Right lobe of liver (tissue), 6 donors: Measurements from ENCODE around the gene CDH23. TPM values are rescaled to one million over a fixed set of nuclear protein-coding genes. Genes with fewer than 3 reads are reported as not detected.

Experiments used
- ATAC-seq, 4 donors: fragments of 200-7000 bp; cut with Tn5 transposase; one replicate each; pipeline ENCODE4 v1.9.1; 2020; ENCODE audit warnings: mild to moderate bottlenecking in 4 of 4, moderate library complexity in 4 of 4
- DNase-seq, 3 donors: peaks; one replicate each; pipeline ENCODE4 v3.0.0-alpha.2; 2020
- H3K27ac ChIP-seq, 3 donors: fragments of 200-600 bp; one replicate each; pipeline ENCODE4 v1.8.0; 2022
- H3K27me3 ChIP-seq, 2 donors: fragments of 200-600 bp; one replicate each; pipeline ENCODE4 v1.8.0; 2022
- H3K36me3 ChIP-seq, 4 donors: fragments of 200-600 bp; sonication (generic) in 1 of 4; one replicate each; pipeline versions ENCODE4 v1.5.1 to v1.8.0; 2017 to 2022; ENCODE audit warnings: control low read depth in 1 of 4
- H3K4me1 ChIP-seq, 4 donors: fragments of 200-600 bp; sonication (generic) in 1 of 4; one replicate each; pipeline versions ENCODE4 v1.5.1 to v1.8.0; 2017 to 2022; ENCODE audit warnings: control low read depth in 1 of 4
- H3K4me3 ChIP-seq, 3 donors: fragments of 200-600 bp; one replicate each; pipeline ENCODE4 v1.8.0; 2022
- H3K9me3 ChIP-seq, 4 donors: fragments of 200-600 bp; sonication (generic) in 1 of 4; one replicate each; pipeline versions ENCODE4 v1.5.1 to v1.8.0; 2017 to 2022; ENCODE audit warnings: control low read depth in 1 of 4
- POLR2A ChIP-seq: fragments of 450-650 bp; IDR thresholded peaks from one replicate; pipeline ENCODE4 v1.6.1; 2017; ENCODE audit warnings: antibody characterized with exemption, mild to moderate bottlenecking
- WGBS: methylation state at CpG from one replicate; pipeline ENCODE4 v1.1.6; 2018; ENCODE audit warnings: low coverage, low lambda C conversion rate; ENCODE audit not compliant: insufficient coverage; ENCODE audit errors: missing lambda C conversion rate; 5-methylcytosine and 5-hydroxymethylcytosine counted together
- intact Hi-C, 2 donors: fragments of 100-400 bp; cut with DNase I; formaldehyde crosslinking; loops; one replicate each; pipeline versions ENCODE4 v1.11.2 to v1.14.1; 2022
- total RNA-seq, 6 experiments: library from RNA; depleted of rRNA in 2 of 6; stranded (reverse); fragments of >200 nt in 2 of 6; fragmentation: NEBNext Ultra II Directional in 3 of 6; extraction: Animal tissue kit (Norgen Biotek cat#: 25700) in 3 of 6; gene quantifications; one replicate each; pipeline versions ENCODE4 v1.1.0 to v1.2.4, GENCODE V29; 2016 to 2023
- TF ChIP-seq, protein P1 (sequence below), 4 donors: fragments of 200-600 bp in 3 of 4; fragments of 450-650 bp in 1 of 4; IDR thresholded peaks; one replicate each; pipeline versions ENCODE4 v1.5.1 to v1.8.0; 2016 to 2022; ENCODE audit warnings: antibody characterized with exemption in 4 of 4, mild to moderate bottlenecking in 2 of 4
- donor health status: DM: no; HTN: yes; CAD: no.
- donor health status: DM: no; HTN: no; CAD: no.
- donor health status: DM: no; HTN: no; CAD: no.
- donor health status: DM: no; HTN: yes; CAD: no.
- donor health status: DM: no; HTN: yes; CAD: no.

Gene CDH23
- total RNA-seq, 6 experiments from 2014 or later, result 3.3 to 19.7 (median 6.3) TPM

DNA sequence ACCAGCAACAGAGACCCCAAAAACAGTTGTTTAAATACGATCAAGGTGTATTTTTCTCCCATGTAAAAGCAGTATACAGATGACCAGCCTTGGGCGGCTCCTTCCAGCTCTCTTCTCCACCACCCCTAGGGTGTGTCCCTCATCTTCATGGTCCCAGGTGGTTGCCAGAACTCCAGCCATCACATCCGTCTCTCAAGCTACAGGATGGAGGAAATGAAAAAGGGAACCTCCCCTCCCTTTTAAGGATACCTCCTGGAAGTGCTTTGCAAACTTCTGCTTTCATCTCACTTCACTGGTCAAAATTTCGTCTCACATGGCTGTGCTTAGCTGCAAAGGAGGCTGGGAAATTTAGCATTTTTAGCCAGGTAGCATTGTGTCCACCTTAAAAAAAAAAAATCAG is 263.6 kb downstream of the CDH23 start:
- intact Hi-C loops, result no loop called here
- no peaks in the 10 kb centered on the region for H3K36me3 ChIP-seq
- no peaks in the 10 kb centered on the region for H3K4me1 ChIP-seq
- H3K27me3 ChIP-seq, result no peaks in the 10 kb centered on the region
- no peak overlapping the region for H3K4me3 ChIP-seq
- DNase-seq, result no peak
- H3K9me3 ChIP-seq, result no peaks in the 10 kb centered on the region
- WGBS, result 75% methylated on average over 4 of the region's 4 CpGs
- no peak for ATAC-seq
- H3K27ac ChIP-seq, result no peak overlapping the region
- no peak for TF ChIP-seq POLR2A
- TF ChIP-seq, protein P1, sequence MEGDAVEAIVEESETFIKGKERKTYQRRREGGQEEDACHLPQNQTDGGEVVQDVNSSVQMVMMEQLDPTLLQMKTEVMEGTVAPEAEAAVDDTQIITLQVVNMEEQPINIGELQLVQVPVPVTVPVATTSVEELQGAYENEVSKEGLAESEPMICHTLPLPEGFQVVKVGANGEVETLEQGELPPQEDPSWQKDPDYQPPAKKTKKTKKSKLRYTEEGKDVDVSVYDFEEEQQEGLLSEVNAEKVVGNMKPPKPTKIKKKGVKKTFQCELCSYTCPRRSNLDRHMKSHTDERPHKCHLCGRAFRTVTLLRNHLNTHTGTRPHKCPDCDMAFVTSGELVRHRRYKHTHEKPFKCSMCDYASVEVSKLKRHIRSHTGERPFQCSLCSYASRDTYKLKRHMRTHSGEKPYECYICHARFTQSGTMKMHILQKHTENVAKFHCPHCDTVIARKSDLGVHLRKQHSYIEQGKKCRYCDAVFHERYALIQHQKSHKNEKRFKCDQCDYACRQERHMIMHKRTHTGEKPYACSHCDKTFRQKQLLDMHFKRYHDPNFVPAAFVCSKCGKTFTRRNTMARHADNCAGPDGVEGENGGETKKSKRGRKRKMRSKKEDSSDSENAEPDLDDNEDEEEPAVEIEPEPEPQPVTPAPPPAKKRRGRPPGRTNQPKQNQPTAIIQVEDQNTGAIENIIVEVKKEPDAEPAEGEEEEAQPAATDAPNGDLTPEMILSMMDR (IDR thresholded peaks at IDR 0.05), result no peak

DNA sequence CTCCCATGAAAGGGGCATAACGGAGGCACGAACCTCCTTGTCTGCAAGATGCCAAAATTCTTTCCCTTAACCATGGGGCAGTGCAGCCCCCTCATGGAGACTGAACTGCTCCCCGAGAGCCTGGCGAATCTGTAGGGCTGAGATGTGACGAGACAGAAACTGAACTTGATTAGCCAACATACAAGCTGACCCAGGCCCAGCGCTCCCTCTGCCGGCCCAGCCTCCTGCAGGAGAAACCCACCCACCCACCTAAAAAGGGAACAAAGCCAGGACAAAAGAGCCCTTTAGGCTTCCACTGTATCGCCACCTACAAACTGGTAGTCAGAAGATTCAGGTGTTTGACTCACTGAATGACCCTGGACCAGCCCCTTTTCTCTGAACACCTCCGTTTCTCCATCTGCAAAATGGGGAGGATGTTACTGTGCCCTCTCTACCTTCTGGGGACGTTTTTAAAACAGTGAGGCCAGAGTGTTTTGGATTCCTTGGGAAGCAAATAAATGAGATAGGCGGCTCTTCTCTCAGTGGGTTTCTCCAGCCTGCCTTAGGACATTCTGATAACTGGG is 264.4 kb downstream of the CDH23 start:
- intact Hi-C loops, result no loop called here
- Histone ChIP-seq H3K27me3 (no peaks in the 10 kb centered on the region), H3K9me3 (no peaks in the 10 kb centered on the region), H3K4me3 (no peak overlapping the region), H3K27ac (no peak overlapping the region), H3K4me1 (no peaks in the 10 kb centered on the region), H3K36me3 (no peaks in the 10 kb centered on the region)
- TF ChIP-seq POLR2A, result no peak
- TF ChIP-seq, protein P1 (IDR thresholded peaks at IDR 0.05), result no peak
- WGBS, result 78% methylated on average over 10 of the region's 11 CpGs
- DNase-seq (no peak), ATAC-seq (no peak)

DNA sequence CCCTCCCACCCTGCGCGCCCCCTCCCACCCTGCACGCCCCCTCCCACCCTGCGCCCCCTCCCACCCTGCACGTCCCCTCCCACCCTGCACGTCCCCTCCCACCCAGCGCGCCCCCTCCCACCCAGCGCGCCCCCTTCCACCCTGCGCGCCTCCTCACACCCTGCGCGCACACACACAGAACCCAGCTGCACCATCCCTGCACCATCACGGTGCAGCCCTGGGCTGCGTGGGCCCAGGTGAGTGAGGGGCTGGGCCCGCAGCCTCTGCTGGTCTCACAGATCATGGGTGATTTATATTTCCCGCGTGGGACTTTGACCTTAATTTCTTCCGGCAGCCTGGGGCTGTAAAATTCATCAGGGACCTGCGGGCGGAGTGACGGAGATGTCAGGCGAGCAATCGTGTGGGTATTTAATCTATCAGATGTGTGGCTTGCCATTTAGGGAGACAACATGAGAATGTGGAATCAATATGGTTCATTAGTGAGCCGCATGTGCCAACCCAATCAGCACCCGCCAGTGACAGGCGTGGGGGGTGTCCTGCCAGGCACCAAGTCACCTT is 265.1 kb downstream of the CDH23 start:
- no peak for TF ChIP-seq POLR2A
- TF ChIP-seq, protein P1 (IDR thresholded peaks at IDR 0.05), result no peak
- WGBS, result 89% methylated on average over 24 of the region's 28 CpGs
- no peaks in the 10 kb centered on the region for H3K27me3 ChIP-seq
- ATAC-seq (no peak), DNase-seq (no peak)
- H3K36me3 ChIP-seq, result no peaks in the 10 kb centered on the region
- no peak overlapping the region for H3K4me3 ChIP-seq
- no peak overlapping the region for H3K27ac ChIP-seq
- H3K4me1 ChIP-seq, result no peaks in the 10 kb centered on the region
- H3K9me3 ChIP-seq, result no peaks in the 10 kb centered on the region
- intact Hi-C loops, result no loop called here

DNA sequence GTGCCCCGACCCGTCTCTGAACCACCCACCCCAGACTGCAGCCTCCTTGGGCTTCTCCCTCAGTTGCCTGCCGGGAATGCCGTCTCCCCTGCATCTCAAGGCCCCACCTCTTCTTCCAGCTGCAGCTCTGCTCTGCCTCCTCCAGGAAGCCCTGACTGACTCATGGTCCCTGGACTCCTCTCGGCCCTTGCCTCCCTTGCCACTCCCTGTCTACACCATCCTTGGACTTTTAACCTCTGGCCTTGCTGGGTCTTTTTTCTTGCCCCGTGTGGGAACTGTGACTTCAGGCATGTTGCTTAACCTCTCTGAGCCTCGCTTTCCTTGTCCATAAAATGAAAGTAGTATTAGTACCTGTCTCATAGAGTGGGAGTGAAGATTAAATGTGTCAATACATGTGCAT is 266.6 kb downstream of the CDH23 start:
- Histone ChIP-seq H3K4me3 (no peak overlapping the region), H3K4me1 (no peaks in the 10 kb centered on the region), H3K27me3 (no peaks in the 10 kb centered on the region), H3K36me3 (no peaks in the 10 kb centered on the region), H3K27ac (no peak overlapping the region), H3K9me3 (no peaks in the 10 kb centered on the region)
- ATAC-seq, result no peak
- WGBS, result 77% methylated on average over 5 of the region's 7 CpGs
- no peak for TF ChIP-seq POLR2A
- TF ChIP-seq, protein P1 (IDR thresholded peaks at IDR 0.05), result no peak
- intact Hi-C loops, result no loop called here
- DNase-seq, result no peak
